Raji (cell line): ENCODE measurements around the gene LRCH1.

Source experiments
- POLR2A ChIP-seq: IDR thresholded peaks from 2 replicates; pipeline ENCODE4 v1.6.1; 2011; ENCODE audit warnings: low read depth, low read length, control low read depth; ENCODE audit not compliant: insufficient read depth

The LRCH1 gene

DNA sequence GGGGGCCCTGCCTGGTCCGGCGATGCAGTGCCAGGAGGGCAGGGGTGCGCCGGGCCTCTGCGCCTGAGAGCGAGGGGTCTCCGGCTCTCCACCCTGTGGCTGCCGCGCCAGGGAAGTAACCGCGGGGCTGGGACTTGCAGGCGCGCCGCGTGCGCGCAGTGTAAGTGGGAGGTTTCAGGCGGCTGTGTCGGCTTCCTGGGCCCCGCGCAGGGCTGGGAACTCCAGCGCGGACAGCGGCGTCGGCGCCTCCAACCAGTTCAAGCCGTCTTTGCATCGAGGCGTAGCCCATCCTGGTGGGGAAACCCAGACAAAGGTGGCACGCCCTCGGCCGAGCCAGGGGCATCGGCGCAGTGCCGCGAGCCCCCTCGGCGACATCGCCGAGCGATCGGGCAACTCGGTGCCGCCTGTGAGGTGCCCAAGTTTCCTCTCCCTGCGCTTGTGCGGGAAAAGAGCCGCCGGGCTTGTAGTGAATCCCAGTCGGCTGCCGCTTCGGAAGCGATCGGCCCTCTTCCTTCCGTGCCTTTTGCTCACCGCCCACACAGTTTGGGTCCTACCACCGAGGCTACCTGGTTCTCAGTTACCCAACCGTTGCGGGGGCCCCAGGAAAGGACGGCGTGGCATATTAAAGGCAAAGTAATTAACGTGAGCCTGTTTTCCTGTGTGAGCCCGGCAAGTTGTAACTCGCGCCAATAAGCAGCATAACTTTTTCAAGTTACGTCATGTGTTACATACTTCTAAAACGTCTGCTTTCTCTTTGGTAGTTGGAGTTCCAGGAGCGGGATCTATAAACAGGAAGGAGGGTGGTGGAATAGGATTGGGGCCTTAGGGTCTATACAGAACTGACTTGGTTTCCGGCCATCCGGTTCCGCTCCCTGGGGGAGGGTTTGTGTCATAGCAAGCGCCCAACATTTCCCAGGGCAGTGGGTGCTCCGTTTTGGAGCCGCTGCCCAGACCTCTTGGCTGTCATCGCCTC is 1.2 kb downstream of the LRCH1 start:
- TF ChIP-seq POLR2A, result peak; percentile 31; the same call in 1 of the 2 replicates

DNA sequence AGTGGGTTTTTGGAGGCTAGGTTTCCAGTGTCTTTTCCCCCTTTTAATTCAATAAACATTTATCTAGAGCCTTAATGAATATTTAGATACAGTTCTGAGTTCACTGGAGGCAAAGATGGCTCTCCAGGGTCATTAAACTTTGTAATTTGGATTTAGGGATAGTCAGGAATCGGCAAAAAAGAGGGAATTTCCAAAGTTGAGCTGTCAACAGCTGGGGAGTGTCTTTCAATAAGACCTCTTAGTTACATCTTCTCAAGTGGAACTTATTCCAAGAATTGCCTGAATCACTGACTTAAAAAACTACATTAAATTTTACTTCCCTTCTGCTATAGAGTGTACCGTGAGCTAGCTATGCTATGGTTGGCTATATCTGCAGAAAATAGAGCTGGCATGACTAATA is 2.0 kb downstream of the LRCH1 start:
- no peak for TF ChIP-seq POLR2A

DNA sequence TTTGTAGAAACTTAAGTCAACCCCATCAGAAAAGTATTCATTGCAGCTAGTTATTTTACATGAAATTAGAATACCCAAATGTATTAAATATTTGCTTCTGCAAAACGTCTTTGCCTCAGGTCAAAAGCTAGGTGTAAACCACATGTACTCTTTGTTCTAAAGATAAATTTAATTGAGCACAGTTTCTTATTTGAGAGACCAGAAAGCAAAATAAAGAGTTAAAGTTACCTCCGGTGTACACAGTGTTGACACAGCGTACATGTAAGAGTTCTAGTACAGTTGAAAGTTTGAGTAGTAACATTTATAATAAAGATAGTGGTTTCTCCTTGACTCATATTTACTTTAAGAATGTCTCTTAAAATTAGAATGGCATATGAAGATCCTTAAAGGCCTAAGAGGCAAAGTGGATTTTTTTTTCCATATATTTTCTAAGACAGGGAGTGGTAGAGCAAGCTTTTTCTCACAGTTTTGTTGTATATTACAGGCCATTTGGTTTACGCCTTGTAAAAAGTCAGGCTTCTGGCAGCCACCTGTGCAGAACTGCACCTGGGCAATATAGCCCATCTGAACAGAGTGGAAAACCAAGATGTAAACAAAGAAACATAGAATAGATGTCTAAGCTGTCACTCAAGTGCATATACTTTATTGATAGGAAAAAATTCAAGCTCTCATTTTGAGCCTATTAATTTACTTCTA is 2.9 kb downstream of the LRCH1 start:
- TF ChIP-seq POLR2A, result no peak

DNA sequence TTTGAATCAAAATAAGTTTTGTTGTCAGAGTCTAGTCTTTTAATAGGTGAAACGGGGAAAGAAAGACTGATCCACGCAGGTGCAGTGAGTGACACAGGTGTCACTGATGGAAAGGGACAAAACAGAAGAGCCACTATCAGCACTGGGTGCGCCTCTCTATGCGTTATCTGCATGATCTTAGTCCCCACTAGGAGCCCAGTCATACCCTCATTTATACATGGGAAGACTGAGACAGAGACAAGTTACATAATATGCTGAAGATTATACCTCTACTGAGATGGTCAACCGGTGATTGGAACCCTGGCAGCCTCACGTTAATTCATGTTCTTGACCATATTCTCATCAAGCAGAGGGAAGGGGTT is 3.4 kb downstream of the LRCH1 start:
- TF ChIP-seq POLR2A, result no peak

DNA sequence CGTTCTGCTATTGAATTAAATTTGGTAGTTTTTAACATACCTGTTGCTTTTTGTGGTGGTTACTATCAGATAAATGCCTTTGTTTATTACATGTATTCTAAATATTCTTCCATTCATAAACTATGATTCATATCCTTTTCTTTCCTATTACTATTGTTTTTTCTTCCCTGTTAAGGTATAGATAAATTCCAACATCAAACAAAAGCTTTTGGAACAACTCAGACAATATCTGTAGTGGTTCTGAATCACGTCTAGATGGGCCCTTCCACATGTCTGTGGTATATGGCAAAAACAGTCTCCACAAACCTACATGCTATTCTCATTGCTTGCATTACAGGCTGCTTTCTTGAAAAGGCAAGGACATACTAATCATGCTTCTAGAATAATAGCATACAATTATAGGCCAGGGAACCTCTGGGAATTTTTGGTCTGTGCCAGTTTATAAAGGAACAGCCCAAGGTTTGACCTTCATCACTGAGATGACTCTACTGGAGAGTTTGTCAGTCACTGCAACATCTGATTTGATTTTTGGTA is 6.4 kb downstream of the LRCH1 start:
- no peak for TF ChIP-seq POLR2A

DNA sequence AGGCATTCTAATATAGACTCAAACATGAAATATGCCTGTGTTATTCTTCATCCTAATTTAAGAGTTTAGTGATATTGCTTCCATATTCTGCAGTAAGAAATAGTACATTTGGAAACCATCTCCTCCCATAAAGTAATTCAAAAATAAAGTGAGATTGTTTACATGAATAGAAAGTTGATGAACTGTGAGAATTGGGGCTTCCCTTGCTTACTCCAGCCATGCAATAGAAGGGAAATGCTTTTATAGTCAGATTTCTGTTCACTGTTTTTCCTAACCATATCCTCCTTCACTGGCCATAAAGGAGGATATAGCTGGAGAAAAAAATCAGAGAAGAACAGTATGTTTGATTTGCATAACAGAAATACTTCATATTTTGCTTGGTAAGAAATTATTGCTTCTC is 7.8 kb downstream of the LRCH1 start:
- no peak for TF ChIP-seq POLR2A

DNA sequence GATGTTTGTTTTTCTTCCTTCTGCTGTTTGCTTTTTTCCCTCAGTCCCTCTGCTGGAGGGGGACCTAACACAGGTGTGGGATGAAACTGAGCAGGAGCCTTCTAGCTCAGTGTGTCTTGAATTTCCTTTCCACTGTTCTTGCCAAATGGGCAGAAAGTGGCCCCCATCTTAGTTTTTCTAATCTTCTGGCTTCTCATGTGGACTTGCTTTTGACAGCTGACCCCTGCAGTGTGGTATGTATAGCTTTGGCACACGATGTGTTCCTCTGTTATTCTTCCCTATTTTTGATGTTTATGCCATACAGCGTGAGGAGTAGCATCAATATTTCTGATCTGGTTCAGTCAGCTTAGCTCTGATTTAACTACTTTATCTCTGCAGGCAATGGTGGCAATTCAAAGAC is 8.3 kb downstream of the LRCH1 start:
- TF ChIP-seq POLR2A, result no peak

DNA sequence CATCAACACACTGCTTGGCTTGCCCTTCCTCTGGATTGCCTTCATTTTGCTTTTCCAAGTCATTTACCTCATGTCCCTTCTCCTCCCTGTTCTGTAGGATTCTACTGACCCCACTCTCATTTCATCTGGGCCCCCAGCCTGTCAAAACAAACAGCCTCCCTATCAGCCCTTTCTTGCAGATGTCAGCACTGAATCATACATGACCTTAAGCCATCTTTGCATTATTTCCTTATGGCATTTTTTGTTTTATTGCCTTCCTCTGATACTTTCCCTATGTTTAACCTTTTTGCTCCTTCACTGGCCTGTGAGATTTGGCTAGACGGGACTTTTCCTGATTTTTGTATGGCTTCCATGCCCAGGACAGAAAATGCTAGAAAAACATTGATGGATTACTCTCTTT is 8.7 kb downstream of the LRCH1 start:
- TF ChIP-seq POLR2A, result no peak

DNA sequence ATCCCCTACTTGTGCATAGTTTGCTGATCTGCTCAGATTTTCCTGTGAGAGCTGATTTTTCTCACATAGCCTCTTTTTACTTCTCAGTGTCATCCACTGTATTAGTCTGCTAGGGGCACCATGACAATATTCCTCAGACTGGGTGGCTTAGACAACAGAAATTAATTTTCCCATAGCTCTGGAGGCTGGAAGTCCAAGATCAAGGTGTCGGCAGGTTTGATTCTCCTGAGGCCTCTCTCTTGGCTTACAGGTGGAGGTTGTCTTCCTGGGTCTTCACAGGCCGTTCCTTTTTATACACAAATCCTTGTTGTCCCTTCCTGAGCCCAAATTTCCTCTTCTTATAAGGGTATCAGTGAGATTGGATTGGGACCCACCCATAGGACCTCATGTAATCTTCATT is 9.2 kb downstream of the LRCH1 start:
- TF ChIP-seq POLR2A, result no peak

DNA sequence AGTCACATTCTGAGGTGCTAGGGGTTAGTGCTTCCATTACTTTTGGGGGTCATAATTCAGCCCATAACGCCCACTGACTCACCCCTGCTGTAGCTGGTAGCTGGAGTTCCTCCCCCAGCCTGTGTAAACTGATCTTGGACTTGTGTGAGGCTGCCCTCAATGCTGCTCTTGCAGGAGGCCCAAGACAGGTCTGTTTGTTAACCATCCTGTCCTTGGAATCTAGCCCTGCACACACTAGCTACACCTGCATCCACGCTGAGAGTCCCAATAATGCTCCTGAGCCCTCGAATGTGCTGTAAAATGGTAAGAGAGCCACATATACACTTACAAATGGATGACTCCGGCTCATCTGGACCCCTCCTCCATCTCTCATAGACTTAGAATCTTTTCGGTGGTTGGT is 9.6 kb downstream of the LRCH1 start:
- no peak for TF ChIP-seq POLR2A

DNA sequence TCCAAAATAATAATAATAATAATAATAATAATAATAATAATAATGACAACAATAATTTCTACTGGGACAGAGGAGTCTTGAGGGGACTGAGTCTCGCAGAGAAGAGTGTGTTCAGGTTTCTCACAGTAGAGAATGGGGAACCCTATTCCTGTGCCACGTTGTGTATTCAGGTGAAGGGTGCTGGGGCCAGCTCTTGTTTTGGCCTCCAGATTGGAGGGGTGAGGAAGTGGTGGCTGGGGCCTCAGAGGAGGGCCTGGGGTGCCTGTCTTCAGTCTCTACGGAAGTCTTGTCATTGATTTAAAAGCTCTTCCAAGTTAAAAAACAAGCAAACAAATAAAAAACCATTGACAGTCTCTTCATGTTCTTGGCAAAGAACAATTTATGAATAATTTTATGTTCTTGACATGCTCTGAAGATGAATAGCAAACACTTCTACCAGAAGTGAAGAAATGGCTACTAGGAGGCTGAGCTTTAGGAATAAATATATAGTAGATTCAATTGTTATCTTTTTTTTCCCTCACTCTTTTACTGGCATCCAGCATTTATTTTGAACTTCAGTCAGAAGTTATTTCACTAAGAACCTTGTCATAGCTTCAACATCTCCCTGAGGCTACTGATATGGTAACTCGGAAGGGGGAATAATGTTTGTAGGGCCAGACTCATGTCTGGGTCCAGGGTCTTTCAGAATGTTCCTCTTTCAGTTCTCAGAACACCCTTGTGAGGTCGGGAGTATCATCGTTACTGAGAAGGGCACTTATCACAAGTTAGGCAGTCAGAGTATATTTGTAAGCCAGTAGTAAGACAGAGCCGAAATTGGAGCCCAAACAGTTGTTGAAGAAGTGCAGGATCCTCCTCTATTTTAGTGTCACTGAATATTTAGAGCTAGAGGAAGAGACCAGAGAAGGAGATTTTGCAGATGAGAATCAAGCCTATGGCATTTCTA is 13.1 kb downstream of the LRCH1 start:
- no peak for TF ChIP-seq POLR2A

DNA sequence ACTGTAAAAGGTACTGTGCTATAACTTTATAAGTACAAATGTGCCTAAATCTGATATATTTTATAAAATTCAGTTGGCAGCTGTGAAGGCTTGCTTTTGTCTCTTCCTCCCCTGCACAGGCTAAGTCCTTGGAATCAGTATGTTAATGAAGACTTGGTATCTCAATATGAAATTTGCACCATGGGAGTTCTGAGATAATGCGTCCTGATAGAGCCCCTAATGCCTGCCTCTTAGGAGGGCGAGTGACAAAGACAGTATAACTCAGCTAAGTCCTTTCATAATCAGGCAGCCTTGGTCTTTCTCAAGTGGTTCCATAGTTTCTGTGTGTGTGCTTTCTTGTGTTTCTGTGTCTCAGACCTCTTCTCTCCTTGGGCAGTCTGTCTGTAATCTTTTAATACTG is 14.7 kb downstream of the LRCH1 start:
- TF ChIP-seq POLR2A, result no peak

DNA sequence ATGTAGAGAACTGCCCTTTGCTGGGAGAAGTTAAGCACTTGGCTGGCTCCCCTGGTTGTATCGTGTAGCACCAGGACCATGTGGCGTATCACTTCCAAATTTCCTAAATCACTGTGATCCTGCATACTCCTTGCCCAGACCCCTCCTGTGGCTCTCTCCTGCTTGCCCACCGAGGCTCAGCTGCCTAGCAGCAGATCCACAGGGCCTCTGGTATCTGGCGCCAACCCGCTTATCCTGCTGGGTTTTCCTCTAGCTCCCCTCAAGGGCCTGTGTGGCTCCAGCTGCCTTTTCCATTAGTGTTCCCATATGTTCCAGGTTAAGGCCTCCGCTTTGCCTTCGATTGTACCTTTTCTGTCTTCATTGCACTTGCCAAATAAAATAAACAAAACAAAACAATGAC is 16.5 kb downstream of the LRCH1 start:
- no peak for TF ChIP-seq POLR2A

DNA sequence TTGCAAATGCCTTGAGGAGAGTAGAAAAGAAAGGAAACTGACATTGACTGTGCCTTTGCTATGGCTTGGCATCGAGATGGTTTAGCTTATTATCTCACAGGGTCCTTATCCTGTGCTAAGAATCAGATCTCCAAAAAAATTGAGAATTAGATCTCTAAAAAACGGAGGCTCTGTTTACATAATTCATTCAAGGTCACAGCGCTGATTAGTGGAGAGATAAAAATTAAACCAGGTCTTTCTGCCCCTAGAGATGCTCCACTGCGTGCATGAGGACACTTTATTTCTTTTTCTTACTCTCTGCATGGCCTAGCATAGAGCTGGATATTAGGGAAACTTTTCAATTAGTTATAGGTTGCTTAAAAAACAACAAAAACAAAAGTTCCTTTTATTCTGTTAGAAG is 17.3 kb downstream of the LRCH1 start:
- no peak for TF ChIP-seq POLR2A
